Stimulated activated CD4-positive, alpha-beta T cell treated with anti-CD3 and anti-CD28 coated beads, Interleukin-4, amount 100 ng/mL, for 4 hours (primary cell): Measurements from ENCODE around the gene H3-3A.
"Not testable (repeated sequence)": the region's sequence is repeated elsewhere in the genome, so short reads cannot be mapped to it uniquely, and the experiment has no call there.

Experiments
- DNase-seq, 2 experiments: peaks; one replicate each; pipeline ENCODE4 v3.0.0-alpha.2; 2020

H3-3A gene

DNA sequence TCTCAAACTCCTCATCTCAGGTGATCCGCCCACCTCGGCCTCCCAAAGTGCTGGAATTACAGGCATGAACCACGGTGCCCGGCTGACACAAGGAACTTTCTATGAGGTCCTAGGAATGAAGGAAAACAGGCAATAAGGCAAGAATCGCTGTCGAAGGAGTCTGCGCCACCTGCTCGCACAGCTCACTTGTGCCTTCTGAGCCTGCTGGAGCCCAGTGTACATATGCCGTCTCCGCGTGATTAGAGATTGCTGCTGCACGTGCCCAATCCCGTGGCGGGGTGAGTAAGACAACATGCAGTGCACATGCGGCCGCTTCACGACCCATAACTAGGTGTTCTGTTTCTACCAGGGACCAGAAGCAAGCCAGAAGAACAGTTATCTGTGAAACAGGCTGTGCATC lies 24.3 kb downstream of the H3-3A start:
- DNase-seq: no peak

DNA sequence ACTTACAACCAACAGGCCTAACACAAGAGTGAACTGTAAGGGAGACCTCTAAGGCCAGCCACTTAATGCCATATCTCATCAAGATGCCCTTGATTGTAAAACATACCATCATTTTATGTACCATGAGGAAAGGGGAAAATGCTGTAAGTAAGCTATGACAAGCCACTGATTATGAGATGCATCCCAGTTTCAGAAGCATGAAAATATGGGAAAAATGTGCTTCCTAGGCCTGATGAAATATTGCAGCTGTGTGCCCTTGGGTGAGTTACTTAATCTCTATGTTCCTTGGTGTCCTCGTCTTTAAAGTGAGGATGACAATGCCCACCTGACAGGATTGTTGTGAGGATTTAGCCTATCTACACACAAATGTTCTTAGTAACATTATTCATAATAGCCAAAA lies 28.9 kb downstream of the H3-3A start:
- no peak for DNase-seq

DNA sequence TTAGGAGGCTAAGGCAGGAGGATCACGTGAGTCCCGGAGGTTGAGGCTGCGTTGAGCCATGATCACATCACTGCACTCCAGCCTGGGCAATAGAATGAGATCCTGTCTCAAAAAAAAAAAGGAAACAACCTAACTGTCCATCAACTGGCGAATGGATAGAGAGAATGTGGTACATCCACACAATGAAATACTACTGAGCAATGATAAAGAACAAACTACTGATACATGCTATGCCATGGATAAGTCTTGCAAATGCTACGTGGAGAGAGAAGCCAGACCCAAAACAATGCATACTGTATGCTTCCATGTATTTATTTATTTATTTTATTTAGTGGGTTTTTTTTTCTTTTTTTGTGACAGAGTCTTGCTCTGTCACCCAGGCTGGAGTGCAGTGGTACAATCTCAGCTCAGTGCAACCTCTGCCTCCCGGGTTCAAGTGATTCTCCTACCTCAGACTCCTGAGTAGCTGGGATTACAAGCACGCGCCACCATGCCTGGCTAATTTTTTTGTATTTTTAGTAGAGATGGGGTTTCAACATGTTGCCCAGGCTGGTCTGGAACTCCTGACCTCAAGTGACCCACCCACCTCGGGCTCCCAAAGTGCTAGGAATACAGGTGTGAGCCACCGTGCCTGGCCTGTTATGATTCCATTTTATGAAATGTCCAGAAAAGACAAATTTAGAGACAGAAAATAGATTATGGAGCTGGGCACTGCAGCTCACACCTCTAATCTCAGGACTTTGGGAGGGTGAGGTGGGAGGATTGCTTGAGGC lies 29.7 kb downstream of the H3-3A start:
- DNase-seq: not testable (repeated sequence)

DNA sequence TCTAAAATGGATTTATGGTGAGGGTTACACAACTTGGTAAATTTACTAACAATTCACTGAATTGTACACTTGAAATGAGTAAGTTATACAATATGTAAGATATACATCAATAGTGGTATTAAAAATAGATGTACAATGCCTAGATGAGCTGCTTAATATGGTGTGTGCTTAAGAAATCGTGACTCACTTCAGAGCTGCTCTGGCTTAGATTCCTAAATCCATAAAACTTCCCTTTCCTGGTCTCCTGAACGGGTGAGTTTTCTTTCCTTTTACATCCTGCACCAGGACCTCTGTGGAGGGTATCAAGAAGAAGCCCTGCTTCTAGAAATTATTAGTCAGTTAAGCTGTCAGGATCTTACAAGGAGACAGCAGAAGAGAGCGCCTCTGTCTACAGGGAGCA lies 30.4 kb downstream of the H3-3A start:
- no peak for DNase-seq

DNA sequence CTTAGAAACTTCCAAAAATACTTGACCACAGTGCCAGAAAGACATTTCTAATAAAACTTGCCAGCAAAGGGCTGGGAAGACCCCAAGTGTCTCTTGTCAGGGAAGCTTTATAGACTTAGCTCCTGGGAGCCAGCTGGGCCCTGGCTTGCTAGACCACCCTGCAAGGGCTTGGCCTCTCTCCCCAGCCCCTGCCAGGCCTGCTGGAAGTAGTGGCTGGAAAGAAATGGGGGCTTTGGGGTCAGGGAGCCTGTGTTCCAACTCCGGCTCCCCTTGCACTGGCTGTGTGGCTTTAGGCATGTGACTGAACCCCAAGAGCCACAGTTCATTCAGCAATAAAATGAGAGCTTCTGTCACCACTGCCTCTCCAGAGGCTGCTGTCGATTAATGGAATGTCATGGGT lies 31.1 kb downstream of the H3-3A start:
- DNase-seq: no peak

DNA sequence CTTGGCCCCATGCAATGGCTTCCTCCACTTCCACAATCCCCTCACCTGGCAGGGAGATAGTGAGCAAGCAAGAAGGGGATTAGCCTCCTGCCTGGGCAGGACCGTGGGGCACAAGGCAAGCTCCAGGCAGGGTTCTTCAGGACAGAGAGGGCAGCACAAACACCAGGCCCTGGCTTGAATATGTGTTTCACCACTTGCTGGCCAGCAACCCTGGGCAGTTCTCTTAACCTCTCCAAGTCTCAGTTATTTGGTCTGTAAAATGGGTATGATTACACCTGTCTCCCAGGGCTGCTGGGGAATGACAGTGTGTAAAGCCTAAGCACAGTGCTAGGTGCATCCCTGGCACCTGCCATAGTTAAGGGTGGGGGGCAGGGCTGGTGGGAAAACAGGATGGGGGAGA lies 31.9 kb downstream of the H3-3A start:
- no peak for DNase-seq

DNA sequence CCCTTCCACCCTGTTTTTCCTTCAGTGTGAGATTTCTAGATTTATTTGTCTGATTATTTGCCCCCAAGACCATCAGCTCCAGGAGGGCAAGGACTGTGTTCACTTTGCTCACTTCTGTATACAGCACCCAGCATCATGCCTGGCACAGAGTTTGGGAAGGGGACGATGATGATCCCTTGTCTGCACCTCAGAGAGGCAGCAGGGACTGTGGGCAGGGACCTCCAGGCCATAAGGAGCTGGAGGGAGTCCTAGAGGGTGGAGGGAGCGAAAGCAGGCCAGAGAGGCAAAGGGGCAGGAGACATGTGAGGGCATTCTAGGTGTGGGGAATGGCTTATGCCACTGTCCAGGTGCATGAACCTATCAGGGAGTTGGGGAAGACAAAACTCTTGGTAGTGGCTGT lies 32.8 kb downstream of the H3-3A start:
- no peak for DNase-seq

DNA sequence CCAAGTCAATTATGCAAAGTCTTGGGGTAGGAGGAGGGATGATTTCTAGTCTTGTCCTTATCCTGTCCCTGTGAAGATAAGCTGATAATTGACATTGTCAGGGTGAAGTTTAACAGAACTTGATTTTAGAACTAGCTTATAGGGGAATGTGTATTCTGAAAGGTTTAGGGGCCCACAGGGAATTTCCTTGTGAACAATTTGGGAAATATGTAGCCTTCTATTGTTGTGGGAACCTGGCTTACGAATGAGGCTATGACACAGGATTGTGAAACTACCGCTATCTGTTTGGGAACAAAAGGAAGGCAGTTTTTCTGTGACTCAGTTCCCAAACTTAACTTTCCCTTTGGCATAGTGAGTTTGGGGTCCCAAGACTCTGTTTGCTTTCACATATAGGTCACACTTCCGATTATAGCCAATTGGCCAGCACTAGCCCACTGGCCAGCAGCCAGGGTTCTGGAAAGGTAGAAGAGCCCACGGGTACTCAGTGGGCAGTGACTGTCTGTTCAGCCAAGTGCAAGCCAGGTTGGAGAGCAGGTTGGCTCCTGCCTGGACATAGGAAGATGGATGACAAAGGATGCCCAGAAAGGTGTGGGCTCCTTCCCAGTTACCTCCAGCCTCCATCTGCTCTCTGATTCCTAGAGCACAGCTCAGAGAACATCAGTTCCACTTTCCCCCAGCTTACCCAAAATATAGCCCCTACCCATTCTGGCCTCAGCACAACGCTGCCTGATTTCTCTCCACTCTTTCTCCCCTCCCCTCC lies 35.5 kb downstream of the H3-3A start:
- no peak for DNase-seq

DNA sequence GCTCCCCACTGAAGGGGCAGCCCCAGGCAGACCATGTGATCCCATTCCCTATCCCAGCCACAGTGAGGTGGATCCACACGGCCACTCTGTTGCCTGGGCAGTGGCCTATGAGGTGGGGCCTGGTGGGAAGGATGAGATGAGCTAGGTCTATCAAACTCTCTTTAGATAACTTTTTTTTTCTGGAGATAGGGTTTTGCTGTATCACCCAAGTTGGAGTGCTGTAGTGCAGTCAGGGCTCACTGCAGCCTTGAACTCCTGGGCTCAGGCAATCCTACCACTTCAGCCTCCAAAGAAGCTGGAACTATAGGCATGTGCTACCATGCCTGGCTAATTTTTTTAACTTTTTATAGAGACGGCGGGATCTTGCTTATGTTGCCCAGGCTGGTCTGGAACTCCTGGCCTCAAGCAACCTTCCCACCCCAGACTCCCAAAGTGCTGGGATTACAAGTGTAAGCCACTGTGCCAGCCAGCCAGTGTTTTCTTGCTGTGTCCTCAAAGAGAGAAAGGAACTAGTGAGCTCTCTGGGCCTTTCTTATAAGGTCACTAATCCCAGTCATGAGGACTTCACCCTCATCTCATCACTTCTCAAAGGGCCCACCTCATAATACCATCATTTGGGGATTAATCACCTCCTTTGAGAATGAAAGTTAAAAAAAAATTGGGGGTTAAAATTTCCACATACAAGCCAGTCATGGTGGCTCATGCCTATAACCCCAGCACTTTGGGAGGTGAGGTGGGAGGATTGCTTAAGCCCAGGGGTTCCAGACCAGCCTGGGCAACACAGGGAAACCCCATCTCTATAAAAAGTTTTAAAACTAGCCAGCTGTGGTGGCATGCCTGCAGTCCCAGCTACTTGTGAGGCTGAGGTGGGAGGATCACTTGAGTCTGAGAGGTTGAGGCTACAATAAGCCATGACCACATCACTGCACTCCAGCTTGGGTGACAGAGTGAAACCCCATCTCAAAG lies 36.6 kb downstream of the H3-3A start:
- DNase-seq: no peak

DNA sequence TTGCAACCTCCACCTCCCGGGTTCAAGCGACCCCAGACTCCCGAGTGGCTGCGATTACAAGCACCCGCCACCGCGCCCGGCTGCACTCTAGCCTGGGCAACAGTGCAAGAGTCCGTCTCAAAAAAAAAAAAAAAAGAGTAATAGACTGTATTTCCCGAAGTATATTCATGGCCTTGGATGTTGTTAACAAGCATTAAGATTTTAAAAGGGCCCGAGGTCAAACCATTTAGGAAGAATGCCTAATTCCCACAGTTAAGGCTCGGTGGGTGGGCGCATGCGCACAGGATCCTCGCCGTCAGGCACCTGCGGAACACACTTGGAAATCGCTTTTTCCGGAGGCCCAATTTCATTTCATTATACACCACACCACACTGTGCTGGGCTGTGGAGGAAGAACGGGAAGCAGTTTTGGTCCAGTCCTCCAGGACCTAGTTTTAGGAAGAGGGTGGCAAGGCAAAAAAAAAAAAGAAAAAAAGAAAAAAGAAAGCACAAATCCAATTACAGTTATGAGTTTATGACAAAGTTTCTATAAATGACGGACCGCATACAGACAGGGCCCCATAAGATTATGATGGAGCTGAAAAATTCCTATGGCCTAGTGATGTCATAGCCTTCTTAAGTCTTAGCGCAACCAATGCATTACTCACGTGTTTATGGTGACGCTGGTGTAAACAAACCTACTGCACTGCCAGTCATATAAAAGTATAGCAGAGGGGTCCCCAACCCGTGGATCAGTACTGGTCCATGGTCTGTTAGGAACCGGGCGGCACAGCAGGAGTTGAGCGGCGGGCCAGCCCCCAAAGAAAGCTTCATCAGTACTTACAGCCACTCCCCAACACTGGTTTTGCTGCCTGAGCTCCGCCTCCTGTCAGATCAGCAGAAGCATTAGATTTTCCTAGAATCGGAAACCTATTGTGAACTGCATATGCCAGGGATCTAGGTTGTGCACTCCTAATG lies 38.2 kb downstream of the H3-3A start:
- DNase-seq: peak; percentile 21 to 49

DNA sequence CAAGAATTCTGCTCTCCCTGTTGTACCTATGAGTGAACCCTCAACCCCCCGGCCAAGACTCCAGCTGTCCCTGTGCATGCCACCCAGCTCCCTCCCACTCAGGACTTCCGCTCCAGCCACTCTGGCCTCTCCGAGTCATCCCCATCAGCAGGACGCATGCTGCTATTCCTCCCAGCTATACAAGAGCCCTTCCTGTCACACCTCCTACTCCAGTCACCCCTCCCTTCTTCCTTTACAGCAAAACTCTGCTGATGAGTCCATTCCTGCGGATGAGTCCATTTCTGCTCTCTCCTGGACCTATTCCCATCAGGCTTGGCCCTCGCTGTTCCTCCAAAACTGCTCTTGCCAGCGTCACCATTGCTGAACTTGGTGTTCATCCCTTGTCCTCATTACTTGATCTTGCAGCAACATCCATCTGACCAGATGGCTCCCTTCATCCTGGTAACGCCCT lies 42.2 kb downstream of the H3-3A start:
- DNase-seq: no peak

DNA sequence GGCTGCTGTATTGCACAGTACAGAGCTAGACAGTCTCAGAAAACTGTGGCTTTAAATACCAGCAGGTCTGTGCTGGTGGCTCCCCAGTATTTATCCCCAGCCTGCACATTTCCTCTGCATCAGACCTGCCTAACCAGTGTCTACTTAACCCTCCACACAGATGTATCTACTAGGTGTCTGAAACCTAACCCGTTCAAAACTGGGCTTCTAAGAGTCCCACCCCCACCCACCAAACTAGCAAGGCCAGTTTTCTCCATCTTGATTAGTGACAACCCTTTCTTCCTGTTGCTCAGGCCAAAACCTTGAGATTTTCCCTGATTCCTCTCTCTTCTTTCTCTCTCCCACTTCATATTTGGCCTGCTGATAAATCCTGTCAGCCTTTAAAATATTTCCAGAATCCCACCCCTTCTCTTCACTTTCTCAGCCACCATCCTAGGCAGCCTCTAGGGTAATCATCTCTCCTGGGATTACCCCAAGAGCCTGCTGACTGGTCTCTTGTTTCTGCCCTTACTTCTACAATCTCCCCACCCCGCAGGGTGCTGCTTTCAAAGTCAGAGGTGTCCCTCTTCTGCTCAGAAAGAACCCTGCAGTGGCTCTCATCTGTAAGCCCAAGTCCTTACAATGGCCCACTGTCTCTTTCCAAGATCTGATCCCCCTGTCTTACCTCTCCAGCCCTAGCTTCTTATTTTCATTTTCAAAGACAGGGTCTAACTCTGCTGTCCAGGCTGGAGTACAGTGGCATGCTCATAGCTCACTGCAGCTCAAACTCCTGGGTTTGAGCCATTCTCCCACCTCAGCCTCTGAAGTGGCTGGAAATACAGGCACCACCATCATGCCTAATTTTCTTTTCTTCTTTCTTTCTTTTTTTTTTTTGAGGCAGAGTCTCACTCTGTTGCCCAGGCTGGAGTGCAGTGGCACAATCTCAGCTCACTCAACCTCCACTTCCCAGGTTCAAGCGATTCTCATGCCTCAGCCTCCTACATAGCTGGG lies 45.2 kb downstream of the H3-3A start:
- no peak for DNase-seq

DNA sequence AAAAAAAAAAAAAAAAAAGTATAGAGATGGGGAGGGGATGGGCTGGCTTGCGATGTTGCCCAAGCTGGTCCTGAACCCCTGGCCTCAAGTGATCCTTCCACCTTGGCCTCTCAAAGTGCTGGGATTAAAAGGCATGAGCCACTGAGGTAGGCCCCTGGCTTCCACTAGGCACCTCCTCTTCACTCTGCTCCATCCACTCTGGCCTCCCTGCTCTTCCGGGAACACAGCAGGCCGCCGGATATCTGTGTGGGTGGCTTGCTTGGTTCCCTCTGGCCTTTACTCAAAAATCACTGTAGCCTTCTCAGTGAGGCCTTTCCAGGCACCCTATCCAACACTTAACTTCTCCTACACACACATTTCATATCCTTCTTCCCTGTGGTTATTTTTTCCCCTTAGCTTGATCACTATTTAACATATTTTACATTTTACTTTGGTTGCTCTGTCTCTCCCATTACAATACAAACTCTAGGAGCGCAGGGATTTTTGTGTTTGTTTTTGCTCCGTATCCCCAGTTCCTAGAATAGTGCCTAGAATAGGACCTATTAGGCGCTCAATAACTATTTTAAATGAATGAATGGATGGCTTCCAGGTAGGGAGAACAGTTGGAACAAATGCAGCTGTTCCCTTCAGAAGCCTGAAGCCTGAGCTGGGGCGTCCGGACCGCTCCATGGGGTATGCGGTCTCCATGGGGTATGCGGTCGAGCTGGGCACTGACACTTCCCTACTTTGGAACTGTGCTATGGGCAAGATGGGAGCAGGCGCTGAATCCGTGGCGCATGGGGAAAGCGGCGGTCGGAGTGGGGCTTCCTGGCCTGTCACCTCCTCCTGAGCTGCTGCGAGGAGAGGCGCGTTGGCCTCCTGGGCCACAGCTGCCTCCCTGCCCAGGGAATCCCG lies 46.7 kb downstream of the H3-3A start:
- no peak for DNase-seq

DNA sequence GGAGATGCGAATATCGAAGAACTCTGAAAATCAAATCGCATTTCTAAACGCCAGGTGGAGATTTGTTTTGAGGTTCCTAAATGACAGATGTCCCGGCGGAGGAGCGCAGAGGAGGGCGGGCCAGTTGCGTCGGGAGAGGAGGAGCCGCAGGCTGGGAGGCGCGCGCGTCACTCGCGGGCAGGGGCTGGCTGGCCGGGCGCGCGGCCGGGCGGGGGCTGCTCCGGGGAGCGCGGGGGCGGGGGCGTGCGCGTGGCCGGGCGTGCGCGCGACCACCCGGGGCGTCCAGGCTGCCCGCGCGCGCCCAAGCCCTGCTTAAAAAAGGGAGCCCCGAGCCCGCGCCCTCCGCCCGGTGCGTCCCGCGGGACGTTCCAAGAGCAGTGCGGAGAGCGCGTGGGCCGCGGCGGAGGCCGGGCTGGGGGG lies 47.3 kb downstream of the H3-3A start:
- DNase-seq: peak; percentile 67 to 79

DNA sequence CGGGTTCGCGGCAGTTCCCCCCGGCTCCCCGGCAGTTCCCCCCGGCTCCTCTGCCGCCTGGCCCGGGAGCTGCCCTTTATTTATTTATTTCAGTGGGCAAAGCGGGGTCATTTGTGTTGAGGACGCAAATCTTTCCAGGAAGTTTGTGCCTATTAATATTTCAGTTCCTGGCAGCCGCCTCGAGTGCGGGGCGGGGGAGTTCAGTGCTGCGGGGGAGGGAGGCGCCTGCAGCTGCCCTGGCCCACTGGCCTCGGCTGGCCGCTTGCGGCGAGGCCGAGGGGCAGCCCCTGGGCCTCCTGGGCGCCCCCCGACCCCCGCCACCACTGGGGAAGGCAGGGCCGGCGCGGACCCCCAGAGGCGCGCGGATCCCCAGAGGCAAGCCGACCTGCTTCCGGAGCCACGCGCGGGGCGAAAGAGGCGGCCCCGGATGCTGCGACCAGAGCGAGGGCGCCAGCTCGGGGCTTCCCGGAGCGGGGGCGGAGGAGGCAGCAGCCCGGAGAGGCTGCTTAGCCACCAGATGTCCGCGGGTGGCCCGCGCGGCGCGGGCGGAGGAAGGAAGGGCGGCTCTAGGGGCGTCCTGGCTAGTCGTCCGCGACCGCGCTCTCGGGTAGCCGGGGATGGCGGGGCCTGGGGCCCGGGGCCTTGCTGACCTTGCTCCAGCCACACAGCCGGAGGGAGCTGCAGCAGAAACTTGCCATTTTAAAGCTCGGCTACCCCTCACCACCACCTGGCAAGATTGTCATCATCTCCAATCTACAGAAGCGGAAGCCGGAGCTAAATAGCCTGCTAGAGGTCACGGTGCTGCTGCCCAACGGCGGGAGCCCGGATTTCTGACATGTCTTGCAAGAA lies 48.0 kb downstream of the H3-3A start:
- peak; percentile 38 to 58 for DNase-seq

DNA sequence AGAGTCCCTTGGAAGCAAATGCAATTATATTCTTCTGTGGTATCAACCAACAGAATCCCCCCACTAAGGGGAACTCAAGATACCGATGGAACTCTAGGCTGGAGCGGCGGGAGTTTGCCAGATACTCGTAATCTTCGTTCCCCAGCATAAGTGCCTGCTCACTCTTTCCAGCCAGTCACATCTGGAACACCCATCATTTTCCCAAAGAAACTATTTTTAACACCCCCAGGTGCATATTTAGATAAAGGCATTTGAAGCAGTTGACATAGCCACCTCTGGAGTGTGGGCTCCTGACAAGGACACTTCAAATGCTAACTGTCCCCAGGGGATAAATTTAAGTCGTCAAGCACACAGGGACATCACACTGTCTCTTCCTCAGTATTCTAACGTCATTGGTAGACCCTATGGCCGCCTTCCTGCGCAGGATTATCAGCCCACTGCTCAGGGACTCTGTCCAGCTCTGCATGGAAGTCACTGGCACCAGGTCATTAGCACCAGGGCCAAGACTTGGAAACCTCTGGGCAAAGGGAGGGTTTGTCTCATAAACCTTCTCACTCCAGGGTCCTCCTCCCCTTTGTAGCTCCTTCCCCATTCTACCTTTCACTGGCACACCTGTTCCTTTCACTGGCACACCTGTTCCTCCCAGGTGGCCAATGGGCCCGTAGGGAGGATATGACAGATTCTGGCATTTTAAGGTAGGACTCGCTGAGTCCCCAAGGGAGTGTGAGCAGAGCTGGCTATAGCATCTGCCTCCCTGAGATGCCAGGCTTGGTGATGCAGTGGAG lies 48.8 kb downstream of the H3-3A start:
- DNase-seq: no peak

DNA sequence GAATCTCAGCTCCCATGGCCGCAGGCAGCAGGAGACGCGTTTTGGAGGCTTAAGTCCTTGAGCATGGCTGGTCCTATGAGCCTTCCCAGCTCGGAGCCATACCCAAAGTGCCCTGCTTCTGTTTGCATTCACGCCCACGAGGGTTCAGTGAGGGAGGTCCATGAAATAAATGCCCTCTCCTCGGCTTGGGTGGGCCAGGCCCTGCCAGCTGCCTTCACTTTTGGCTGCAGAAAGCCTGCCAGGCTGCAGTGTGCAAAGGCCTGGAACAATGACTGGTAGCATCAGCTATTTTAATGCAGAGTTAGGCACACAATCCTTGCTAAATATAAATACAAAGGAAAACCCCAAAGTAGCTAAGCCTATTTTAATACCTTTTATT lies 49.4 kb downstream of the H3-3A start:
- DNase-seq: no peak

DNA sequence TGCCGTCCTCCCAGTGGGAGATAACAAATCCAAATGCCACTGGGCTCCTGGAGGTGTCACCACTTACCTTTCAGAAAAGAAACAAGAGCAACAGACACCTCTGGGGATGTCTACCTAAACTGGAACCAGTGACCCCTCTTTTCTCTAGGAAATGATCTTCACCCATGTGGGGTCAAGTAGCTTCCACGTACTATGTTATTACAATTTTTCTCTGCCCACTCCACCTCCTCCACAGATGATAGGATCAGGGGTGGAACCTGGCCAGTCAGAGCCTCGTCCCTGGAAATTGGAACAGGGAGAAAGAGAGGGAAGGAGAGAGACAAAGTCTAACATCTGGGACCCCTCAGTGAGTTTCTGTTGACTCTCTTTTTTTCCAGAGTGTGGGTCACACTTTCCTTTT lies 50.1 kb downstream of the H3-3A start:
- no peak for DNase-seq
